CD14-positive monocyte (primary cell): ENCODE data around the gene HOXC9. TPM values are rescaled to one million over a fixed set of nuclear protein-coding genes. Genes with fewer than 3 reads are reported as not detected.

Source experiments
- DNase-seq, 3 donors: peaks; one replicate each; pipeline ENCODE4 v3.0.0-alpha.2; 2011 to 2022
- H2AFZ ChIP-seq: 2 replicates; pipeline ENCODE4 v1.6.0; 2012; ENCODE audit warnings: mild to moderate bottlenecking, low read depth, low read length, inconsistent platforms; ENCODE audit not compliant: insufficient read depth, poor library complexity, severe bottlenecking
- H3K27ac ChIP-seq, 2 donors: 1 replicate in 1 of 2; 2 replicates in 1 of 2; pipeline ENCODE4 v1.5.1; 2012 to 2013; ENCODE audit warnings: low read length in 2 of 2, control low read depth in 1 of 2, inconsistent platforms in 1 of 2, low read depth in 1 of 2, mild to moderate bottlenecking in 1 of 2
- H3K27me3 ChIP-seq, 2 donors: one replicate each; pipeline versions ENCODE4 v1.6.0 to v1.6.1; 2011 to 2013; ENCODE audit warnings: low read length in 2 of 2; ENCODE audit not compliant: control insufficient read depth in 2 of 2, insufficient read depth in 2 of 2
- H3K36me3 ChIP-seq, 2 donors: replicated peaks in 1 of 2; 1 replicate in 1 of 2; 2 replicates in 1 of 2; pipeline versions ENCODE4 v1.5.1 to v1.6.1; 2012 to 2013; ENCODE audit warnings: low read length in 2 of 2, control low read depth in 1 of 2, inconsistent platforms in 1 of 2, mild to moderate bottlenecking in 1 of 2; ENCODE audit not compliant: insufficient read depth in 2 of 2, control insufficient read depth in 1 of 2
- H3K4me1 ChIP-seq, 2 donors: 1 replicate in 1 of 2; 2 replicates in 1 of 2; pipeline versions ENCODE4 v1.5.1 to v1.6.1; 2012 to 2013; ENCODE audit warnings: low read length in 2 of 2, control low read depth in 1 of 2, inconsistent platforms in 1 of 2, mild to moderate bottlenecking in 1 of 2, moderate library complexity in 1 of 2; ENCODE audit not compliant: insufficient read depth in 2 of 2, control insufficient read depth in 1 of 2
- H3K4me2 ChIP-seq: replicated peaks from 2 replicates; pipeline ENCODE3; 2012; ENCODE audit warnings: low read length, moderate library complexity, mild to moderate bottlenecking; ENCODE audit not compliant: poor library complexity, severe bottlenecking; ENCODE audit errors: extremely low read depth
- H3K4me3 ChIP-seq, 3 experiments: fragments of 200-600 bp in 1 of 3; sonication (generic) in 1 of 3; replicated peaks in 1 of 3; 1 replicate in 2 of 3; 2 replicates in 1 of 3; pipeline ENCODE4 v1.5.1; 2011 to 2013; ENCODE audit warnings: low read length in 3 of 3, mild to moderate bottlenecking in 3 of 3, control low read depth in 2 of 3, low read depth in 2 of 3, inconsistent platforms in 1 of 3, moderate library complexity in 1 of 3
- H3K79me2 ChIP-seq: 2 replicates; pipeline ENCODE4 v1.6.0; 2012; ENCODE audit warnings: mild to moderate bottlenecking, control low read depth, inconsistent platforms, low read length, moderate library complexity; ENCODE audit not compliant: insufficient read depth
- H3K9ac ChIP-seq: 2 replicates; pipeline ENCODE4 v1.6.0; 2017; ENCODE audit warnings: low read length, mild to moderate bottlenecking; ENCODE audit not compliant: insufficient read depth, poor library complexity, severe bottlenecking
- H3K9me3 ChIP-seq, 2 donors: replicated peaks in 1 of 2; 1 replicate in 1 of 2; 2 replicates in 1 of 2; pipeline versions ENCODE4 v1.5.1 to v1.6.1; 2012 to 2013; ENCODE audit warnings: low read length in 2 of 2, control low read depth in 1 of 2; ENCODE audit not compliant: control insufficient read depth in 1 of 2, insufficient read depth in 1 of 2
- H4K20me1 ChIP-seq: 2 replicates; pipeline ENCODE4 v1.6.0; 2012; ENCODE audit warnings: mild to moderate bottlenecking, low read length, control low read depth, moderate library complexity; ENCODE audit not compliant: insufficient read depth
- H3K27ac Mint-ChIP-seq, 7 donors: one replicate each; pipeline ENCODE4 v1.8.0; 2020; ENCODE audit warnings: mild to moderate bottlenecking in 7 of 7, mixed read lengths in 7 of 7, moderate library complexity in 6 of 7, inconsistent platforms in 2 of 7
- H3K27me3 Mint-ChIP-seq, 3 donors: one replicate each; pipeline ENCODE4 v1.8.0; 2021 to 2022; ENCODE audit warnings: low read depth in 3 of 3, mild to moderate bottlenecking in 3 of 3, mixed read lengths in 3 of 3, moderate library complexity in 3 of 3, inconsistent platforms in 1 of 3
- H3K36me3 Mint-ChIP-seq, 2 donors: one replicate each; pipeline ENCODE4 v1.8.0; 2020; ENCODE audit warnings: mixed read lengths in 2 of 2, inconsistent platforms in 1 of 2, mild to moderate bottlenecking in 1 of 2
- H3K4me1 Mint-ChIP-seq: one replicate; pipeline ENCODE4 v1.8.0; 2020; ENCODE audit warnings: mild to moderate bottlenecking, mixed read lengths
- H3K4me3 Mint-ChIP-seq, 2 donors: one replicate each; pipeline ENCODE4 v1.8.0; 2020; ENCODE audit warnings: mild to moderate bottlenecking in 2 of 2, mixed read lengths in 2 of 2, moderate library complexity in 1 of 2
- H3K9me3 Mint-ChIP-seq, 7 donors: one replicate each; pipeline ENCODE4 v1.8.0; 2020 to 2022; ENCODE audit warnings: mixed read lengths in 7 of 7, mild to moderate bottlenecking in 6 of 7, moderate library complexity in 6 of 7, inconsistent platforms in 2 of 7
- CTCF ChIP-seq: fragments of 200-600 bp; IDR thresholded peaks from one replicate; pipeline ENCODE4 v1.8.0; 2022; ENCODE audit warnings: antibody characterized with exemption, mild to moderate bottlenecking
- WGBS: methylation state at CpG from one replicate; pipeline ENCODE4 v1.1.5; 2013; ENCODE audit warnings: missing lambda C conversion rate; ENCODE audit not compliant: insufficient coverage; 5-methylcytosine and 5-hydroxymethylcytosine counted together
- intact Hi-C, 2 donors: fragments of 100-400 bp; cut with micrococcal nuclease; formaldehyde crosslinking; loops; one replicate each; pipeline versions ENCODE4 v1.15.0 to v1.15.1; 2023
- polyA plus RNA-seq, 3 donors: library from polyadenylated mRNA; depleted of rRNA in 1 of 3; unstranded in 2 of 3; stranded (reverse) in 1 of 3; fragments of 300-500 nt in 2 of 3; fragments of >200 nt in 1 of 3; fragmentation: Illumina TruSeq in 2 of 3; gene quantifications; 1 replicate in 2 of 3; 2 replicates in 1 of 3; pipeline ENCODE4 v1.2.3, GENCODE V29; 2012 to 2021

Gene HOXC9
- polyA plus RNA-seq, 3 donors, result not detected

DNA sequence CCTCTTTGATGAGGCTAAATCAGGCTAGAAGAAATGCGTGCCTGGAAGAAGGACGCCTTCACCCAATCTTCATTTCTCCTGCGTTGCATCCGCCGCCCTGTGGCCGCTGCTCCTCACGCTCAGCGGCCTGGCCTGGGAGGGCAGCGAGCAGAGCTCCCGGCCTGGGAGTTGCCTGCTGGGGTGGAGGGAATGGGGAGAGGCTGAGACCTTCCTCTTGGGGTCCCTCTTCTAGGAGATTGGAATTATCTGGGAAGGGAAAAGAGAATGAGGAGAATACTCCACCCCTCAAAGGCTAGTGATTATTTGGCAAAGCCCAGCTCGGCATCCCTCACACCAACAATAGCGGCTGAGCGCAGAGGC lies 47.6 kb upstream of the HOXC9 start:
- Histone ChIP-seq H3K4me1 (no peaks in the 10 kb centered on the region), H3K4me2 (no peak overlapping the region)

More for the DNA sequence above, 47.6 kb upstream of the HOXC9 start:
- Mint-ChIP-seq H3K9me3 (peaks cover 0 to 57% (median 23%) of the 10 kb centered on the region in 7 donors), H3K4me3 (peak overlapping the region in 1 of 2 donors; percentile 62), H3K27me3 (peaks cover 97 to 99% (median 97%) of the 10 kb centered on the region in 3 donors), H3K27ac (no peak overlapping the region), H3K36me3 (peaks cover 2 to 12% of the 10 kb centered on the region in 2 donors), H3K4me1 (peaks cover 6% of the 10 kb centered on the region)
- no peaks in the 10 kb centered on the region for H3K79me2 ChIP-seq
- no peak overlapping the region for H3K4me3 ChIP-seq
- peaks cover 3 to 86% of the 10 kb centered on the region in 2 donors for H3K9me3 ChIP-seq
- H3K27me3 ChIP-seq, result peaks cover 92 to 99% of the 10 kb centered on the region in 2 donors
- no peaks in the 10 kb centered on the region for H3K36me3 ChIP-seq
- no peak overlapping the region for H2AFZ ChIP-seq
- H3K9ac ChIP-seq, result no peak overlapping the region
- DNase-seq, result no peak
- TF ChIP-seq CTCF, result no peak
- H3K27ac ChIP-seq, result no peak overlapping the region
- intact Hi-C loops, result loop anchor here in 1 of 2 donors (5.0 kb wide), 1 partner anchor 45 kb away; no protein-coding TSS in a partner anchor
- no peaks in the 10 kb centered on the region for H4K20me1 ChIP-seq
- 5% methylated on average over 6 of the region's 13 CpGs for WGBS
